Mammary microvascular endothelial cell (primary cell): ENCODE data around the gene SYT9. TPM values are rescaled to one million over a fixed set of nuclear protein-coding genes. Genes with fewer than 3 reads are reported as not detected.

Experiments
- total RNA-seq: library from RNA; depleted of rRNA; stranded (reverse); fragments of >200 nt; gene quantifications from 2 replicates; pipeline ENCODE4 v1.2.3, GENCODE V29; 2015

The SYT9 gene, protein sequence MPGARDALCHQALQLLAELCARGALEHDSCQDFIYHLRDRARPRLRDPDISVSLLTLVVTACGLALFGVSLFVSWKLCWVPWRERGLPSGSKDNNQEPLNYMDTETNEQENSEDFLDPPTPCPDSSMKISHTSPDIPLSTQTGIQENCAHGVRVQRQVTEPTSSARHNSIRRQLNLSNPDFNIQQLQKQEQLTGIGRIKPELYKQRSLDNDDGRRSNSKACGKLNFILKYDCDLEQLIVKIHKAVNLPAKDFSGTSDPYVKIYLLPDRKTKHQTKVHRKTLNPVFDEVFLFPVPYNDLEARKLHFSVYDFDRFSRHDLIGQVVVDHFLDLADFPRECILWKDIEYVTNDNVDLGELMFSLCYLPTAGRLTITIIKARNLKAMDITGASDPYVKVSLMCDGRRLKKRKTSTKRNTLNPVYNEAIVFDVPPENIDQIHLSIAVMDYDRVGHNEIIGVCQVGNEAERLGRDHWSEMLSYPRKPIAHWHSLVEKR
- total RNA-seq: 0.30 TPM in 1 of 2 replicates, not detected in the other

DNA sequence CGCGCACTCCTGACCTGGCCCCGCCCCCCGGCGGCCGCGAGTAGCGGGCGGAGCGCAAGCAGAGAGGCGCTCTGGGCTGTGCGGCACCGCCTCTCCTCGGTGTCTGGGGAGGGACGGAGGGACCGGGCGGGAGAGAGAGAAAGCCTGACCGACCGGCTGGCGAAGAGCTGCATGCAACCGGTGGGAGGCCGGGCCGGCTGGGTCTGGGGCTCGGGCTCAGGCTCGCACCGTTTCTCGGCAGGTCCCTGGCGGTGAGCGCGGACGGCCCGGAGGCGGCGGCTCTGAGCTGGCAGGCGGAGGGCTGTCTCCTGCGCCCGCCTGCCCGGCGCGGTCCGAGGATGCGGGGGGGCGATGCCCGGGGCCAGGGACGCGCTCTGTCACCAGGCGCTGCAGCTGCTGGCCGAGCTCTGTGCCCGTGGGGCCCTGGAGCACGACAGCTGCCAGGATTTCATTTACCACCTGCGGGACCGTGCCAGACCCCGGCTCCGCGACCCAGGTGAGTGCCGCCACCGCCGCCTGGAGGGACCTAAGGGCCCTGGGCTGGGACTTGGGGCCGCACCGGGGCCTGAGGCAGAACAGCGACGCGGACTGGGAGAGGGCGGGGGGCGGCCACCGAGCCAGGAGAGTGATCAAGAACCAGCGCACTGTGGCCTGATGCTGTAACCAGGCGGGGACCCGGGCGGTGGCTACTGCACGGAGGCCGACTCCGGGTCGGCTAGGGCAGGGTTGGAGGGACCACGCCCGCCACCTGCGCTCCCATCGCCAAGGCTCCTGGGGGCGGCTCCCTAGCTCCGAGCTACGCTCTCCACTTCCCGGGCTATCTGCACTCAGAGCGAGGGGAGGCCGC is at the start of gene SYT9:
TSS of gene SYT9 (plus strand) at position 69 of the 847 bp plus-strand sequence. CDS start at position 352, 283 bp downstream.

DNA sequence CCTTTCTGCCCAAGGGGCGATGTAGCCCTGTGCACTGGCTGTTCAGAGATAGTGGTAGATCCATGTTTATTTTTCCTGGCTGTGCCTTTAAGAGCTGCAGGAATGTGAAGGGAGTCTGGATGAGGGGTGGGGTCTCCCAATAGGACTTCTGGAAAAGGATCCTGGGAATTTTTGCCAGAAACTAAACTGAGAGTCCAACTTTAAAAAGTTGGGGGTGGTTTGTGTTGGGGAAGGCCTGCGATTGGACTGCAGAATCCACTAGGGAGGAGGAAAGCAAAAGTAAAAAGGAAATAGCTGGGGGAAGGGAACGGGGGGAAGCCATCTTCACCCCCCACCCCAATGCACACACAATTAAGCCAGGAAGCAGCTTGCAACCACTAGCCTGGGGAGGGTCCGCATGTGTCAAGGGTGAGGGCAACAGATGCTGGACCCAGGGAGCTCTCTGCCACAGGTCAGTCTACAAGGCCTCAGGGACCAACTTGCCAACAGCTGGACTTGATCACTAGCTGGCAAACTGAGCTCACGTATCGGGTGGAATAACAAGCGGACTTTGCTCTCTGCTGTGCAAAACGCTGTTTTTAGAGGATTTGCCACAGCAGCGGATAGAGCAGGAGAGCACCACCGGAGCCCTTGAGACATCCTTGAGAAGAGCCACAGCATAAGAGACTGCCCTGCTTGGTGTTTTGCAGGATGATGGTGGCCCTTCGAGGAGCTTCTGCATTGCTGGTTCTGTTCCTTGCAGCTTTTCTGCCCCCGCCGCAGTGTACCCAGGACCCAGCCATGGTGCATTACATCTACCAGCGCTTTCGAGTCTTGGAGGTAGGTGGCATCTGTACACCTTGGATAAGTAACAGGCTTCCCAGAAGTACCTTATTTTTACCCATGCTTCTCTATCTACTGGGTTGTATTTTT is 233.7 kb downstream of the SYT9 start, which contains the start of gene OLFML1:
TSS of gene OLFML1 (plus strand) at position 321 of the 912 bp plus-strand sequence. CDS start at position 691, 370 bp downstream.

DNA sequence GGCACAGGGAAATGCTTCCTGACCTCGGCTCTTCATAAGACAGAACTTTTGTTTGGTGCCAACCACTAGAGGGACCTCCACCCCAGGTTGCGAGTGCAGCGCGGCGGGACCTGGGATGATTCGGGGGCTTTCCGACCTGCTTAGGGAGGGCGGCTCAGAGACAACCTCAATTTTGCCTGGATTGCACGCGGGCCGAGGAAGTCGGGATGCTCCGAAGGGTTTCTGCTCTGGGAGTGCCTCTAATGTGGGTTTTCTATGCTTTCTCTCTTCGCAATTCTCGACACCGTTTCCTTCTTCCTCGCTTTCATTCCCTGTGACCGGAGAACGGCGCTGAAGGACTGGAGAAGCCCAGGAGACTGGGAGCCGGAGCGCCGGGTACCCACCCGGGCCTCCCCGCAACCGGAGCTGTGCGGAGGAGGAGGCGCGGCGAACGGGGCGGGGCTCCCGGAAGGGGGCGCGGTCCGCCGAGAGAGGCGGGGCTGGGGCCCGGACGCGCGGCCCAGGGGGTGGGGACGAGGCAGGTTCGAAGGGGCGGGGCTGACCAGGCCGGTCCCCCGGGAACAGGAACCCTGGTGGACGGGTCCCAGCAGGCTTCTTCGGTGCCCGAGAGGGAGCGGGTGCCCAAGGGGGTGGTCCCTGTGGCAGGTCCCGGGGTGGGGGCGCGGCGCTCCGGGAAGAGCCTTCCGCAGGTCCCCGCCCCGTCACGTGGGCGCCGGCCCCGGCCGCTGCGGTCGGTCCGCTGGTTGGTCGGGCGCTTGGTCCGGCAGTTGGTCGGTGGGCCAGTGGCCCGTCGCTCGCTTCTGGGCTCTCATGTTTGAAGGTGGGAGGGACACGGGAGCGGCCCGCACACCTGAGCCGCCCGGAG is 261.8 kb downstream of the SYT9 start, which contains the start of gene PPFIBP2:
TSS of gene PPFIBP2 (plus strand) at position 766 of the 865 bp plus-strand sequence. CDS start 35,477 bp downstream, outside the sequence.

Other genes starting within 250 kb of the SYT9 start
- 0.44 TPM in 1 of 2 replicates, not detected in the other for gene ZNF214, start 231.6 kb upstream of the SYT9 start, total RNA-seq
- gene NLRP14, start 231.4 kb upstream of the SYT9 start, total RNA-seq: not detected in 2 replicates
- gene RBMXL2, start 162.9 kb upstream of the SYT9 start, total RNA-seq: not detected in 2 replicates
- not detected in 2 replicates for gene OLFML1, start 233.6 kb downstream of the SYT9 start, total RNA-seq